Measurements from ENCODE around the gene MRPS27.
A peak's percentile ranks its signal among the peaks of the same experiment; 100 is the strongest.

Gene MRPS27

DNA sequence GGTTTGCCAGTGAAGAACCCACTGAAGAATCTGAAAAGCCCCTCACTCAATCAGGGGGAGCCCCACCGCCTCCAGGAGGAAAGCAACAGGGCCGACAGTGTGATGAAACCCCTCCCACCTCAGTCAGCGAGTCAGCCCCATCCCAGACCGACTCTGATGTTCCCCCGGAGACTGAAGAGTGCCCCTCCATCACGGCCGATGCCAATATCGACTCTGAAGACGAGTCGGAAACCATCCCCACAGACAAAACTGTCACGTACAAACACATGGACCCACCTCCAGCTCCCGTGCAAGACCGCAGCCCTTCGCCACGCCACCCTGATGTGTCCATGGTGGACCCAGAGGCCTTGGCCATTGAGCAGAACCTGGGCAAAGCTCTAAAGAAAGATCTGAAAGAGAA lies 120.4 kb downstream of the MRPS27 start:
- Histone ChIP-seq H3K14ac (ENCODE audit: low read length) (no peak overlapping the region), H2AFZ (ENCODE audit: low read length) (no peak overlapping the region), H3K36me3 (replicated peaks in 1 of 2; ENCODE audit: control insufficient read depth in 2 of 2, insufficient read depth in 2 of 2, low read length in 2 of 2) (peaks cover 72 to 100% of the 10 kb centered on the region in 2 donors), H3K79me1 (ENCODE audit: low read depth, low read length) (peaks cover 2% of the 10 kb centered on the region), H2AK5ac (ENCODE audit: low read depth, low read length) (no peak overlapping the region), H3K9ac (ENCODE audit: low read depth, low read length, poor library complexity) (no peak overlapping the region), H3K4me2 (ENCODE audit: insufficient read depth, low read length, poor library complexity, severe bottlenecking) (no peak overlapping the region), H3K4me1 (ENCODE audit: control insufficient read depth in 2 of 2, insufficient read depth in 1 of 2, low read depth in 1 of 2, low read length in 2 of 2) (no peaks in the 10 kb centered on the region), H3K4me3 (ENCODE audit: low read length in 2 of 2) (no peak overlapping the region), H3K18ac (ENCODE audit: low read length) (no peak overlapping the region), H4K91ac (ENCODE audit: low read depth, low read length, poor library complexity) (no peak overlapping the region), H2BK120ac (ENCODE audit: low read depth, low read length) (no peak overlapping the region), H2BK5ac (ENCODE audit: low read length) (no peak overlapping the region), H2BK12ac (ENCODE audit: low read length) (no peak overlapping the region), H3K9me3 (replicated peaks in 1 of 2; ENCODE audit: control insufficient read depth in 2 of 2, insufficient read depth in 1 of 2, low read depth in 1 of 2, low read length in 2 of 2) (peaks cover 11 to 37% of the 10 kb centered on the region in 2 donors), H3K27me3 (ENCODE audit: control insufficient read depth in 3 of 3, insufficient read depth in 3 of 3, low read depth in 1 of 3, low read length in 3 of 3) (no peaks in the 10 kb centered on the region), H3K4ac (ENCODE audit: low read length) (no peak overlapping the region), H3K23ac (ENCODE audit: low read depth, low read length, poor library complexity) (peak overlapping the region; percentile 1), H3K27ac (replicated peaks; ENCODE audit: low read length) (no peak overlapping the region), H2BK15ac (ENCODE audit: low read length) (no peak overlapping the region), H4K8ac (ENCODE audit: low read depth, low read length) (no peak overlapping the region)
- DNase-seq (ENCODE audit: low spot score), result no peak
- WGBS, 2 donors (ENCODE audit: extremely low coverage in 2 of 2, insufficient read length in 2 of 2, insufficient replicate concordance in 1 of 2), result no CpG with 5 or more reads among the region's 15 CpGs

GRCh38 chr5:72197393-72197792 lies 122.6 kb downstream of the MRPS27 start:
- Histone ChIP-seq H2BK15ac (ENCODE audit: low read length) (no peak overlapping the region), H3K4me1 (ENCODE audit: control insufficient read depth in 2 of 2, insufficient read depth in 1 of 2, low read depth in 1 of 2, low read length in 2 of 2) (no peaks in the 10 kb centered on the region), H3K9ac (ENCODE audit: low read depth, low read length, poor library complexity) (no peak overlapping the region), H2AFZ (ENCODE audit: low read length) (no peak overlapping the region), H4K8ac (ENCODE audit: low read depth, low read length) (no peak overlapping the region), H2BK5ac (ENCODE audit: low read length) (no peak overlapping the region), H2BK12ac (ENCODE audit: low read length) (no peak overlapping the region), H2BK120ac (ENCODE audit: low read depth, low read length) (no peak overlapping the region), H2AK5ac (ENCODE audit: low read depth, low read length) (no peak overlapping the region), H3K27me3 (ENCODE audit: control insufficient read depth in 3 of 3, insufficient read depth in 3 of 3, low read depth in 1 of 3, low read length in 3 of 3) (no peaks in the 10 kb centered on the region), H3K14ac (ENCODE audit: low read length) (no peak overlapping the region), H3K23ac (ENCODE audit: low read depth, low read length, poor library complexity) (no peak overlapping the region), H3K18ac (ENCODE audit: low read length) (no peak overlapping the region), H3K4me3 (ENCODE audit: low read length in 2 of 2) (no peak overlapping the region), H3K4ac (ENCODE audit: low read length) (no peak overlapping the region), H3K9me3 (replicated peaks in 1 of 2; ENCODE audit: control insufficient read depth in 2 of 2, insufficient read depth in 1 of 2, low read depth in 1 of 2, low read length in 2 of 2) (peaks cover 11 to 47% of the 10 kb centered on the region in 2 donors), H3K79me1 (ENCODE audit: low read depth, low read length) (peaks cover 2% of the 10 kb centered on the region), H3K36me3 (replicated peaks in 1 of 2; ENCODE audit: control insufficient read depth in 2 of 2, insufficient read depth in 2 of 2, low read length in 2 of 2) (peaks cover 74 to 100% of the 10 kb centered on the region in 2 donors), H4K91ac (ENCODE audit: low read depth, low read length, poor library complexity) (no peak overlapping the region), H3K4me2 (ENCODE audit: insufficient read depth, low read length, poor library complexity, severe bottlenecking) (no peak overlapping the region), H3K27ac (replicated peaks; ENCODE audit: low read length) (no peak overlapping the region)
- WGBS, 2 donors (ENCODE audit: extremely low coverage in 2 of 2, insufficient read length in 2 of 2, insufficient replicate concordance in 1 of 2), result no CpG with 5 or more reads among the region's 5 CpGs
- no peak for DNase-seq (ENCODE audit: low spot score)

DNA sequence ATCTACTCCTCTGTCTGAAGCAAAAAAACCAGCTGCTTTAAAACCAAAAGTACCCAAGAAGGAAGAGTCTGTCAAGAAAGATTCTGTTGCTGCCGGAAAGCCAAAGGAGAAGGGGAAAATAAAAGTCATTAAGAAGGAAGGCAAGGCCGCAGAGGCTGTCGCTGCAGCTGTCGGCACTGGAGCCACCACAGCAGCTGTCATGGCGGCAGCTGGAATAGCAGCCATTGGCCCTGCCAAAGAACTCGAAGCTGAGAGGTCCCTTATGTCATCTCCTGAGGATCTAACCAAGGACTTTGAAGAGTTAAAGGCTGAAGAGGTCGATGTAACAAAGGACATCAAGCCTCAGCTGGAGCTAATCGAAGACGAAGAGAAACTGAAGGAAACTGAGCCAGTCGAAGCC lies 124.5 kb downstream of the MRPS27 start:
- no peak overlapping the region for H3K4me3 ChIP-seq (ENCODE audit: low read length in 2 of 2)
- H2AFZ ChIP-seq (ENCODE audit: low read length), result no peak overlapping the region
- peaks cover 69 to 100% of the 10 kb centered on the region in 2 donors for H3K36me3 ChIP-seq (replicated peaks in 1 of 2; ENCODE audit: control insufficient read depth in 2 of 2, insufficient read depth in 2 of 2, low read length in 2 of 2)
- no peak overlapping the region for H2BK15ac ChIP-seq (ENCODE audit: low read length)
- no CpG with 5 or more reads among the region's 10 CpGs for WGBS, 2 donors (ENCODE audit: extremely low coverage in 2 of 2, insufficient read length in 2 of 2, insufficient replicate concordance in 1 of 2)
- H3K9me3 ChIP-seq (replicated peaks in 1 of 2; ENCODE audit: control insufficient read depth in 2 of 2, insufficient read depth in 1 of 2, low read depth in 1 of 2, low read length in 2 of 2), result peaks cover 11 to 47% of the 10 kb centered on the region in 2 donors
- no peak overlapping the region for H4K8ac ChIP-seq (ENCODE audit: low read depth, low read length)
- H2AK5ac ChIP-seq (ENCODE audit: low read depth, low read length), result no peak overlapping the region
- no peak overlapping the region for H2BK120ac ChIP-seq (ENCODE audit: low read depth, low read length)
- no peak overlapping the region for H3K9ac ChIP-seq (ENCODE audit: low read depth, low read length, poor library complexity)
- H3K4me2 ChIP-seq (ENCODE audit: insufficient read depth, low read length, poor library complexity, severe bottlenecking), result no peak overlapping the region
- H4K91ac ChIP-seq (ENCODE audit: low read depth, low read length, poor library complexity), result no peak overlapping the region
- no peak overlapping the region for H3K4ac ChIP-seq (ENCODE audit: low read length)
- H3K18ac ChIP-seq (ENCODE audit: low read length), result no peak overlapping the region
- H2BK12ac ChIP-seq (ENCODE audit: low read length), result no peak overlapping the region
- no peak overlapping the region for H3K27ac ChIP-seq (replicated peaks; ENCODE audit: low read length)
- no peak overlapping the region for H3K23ac ChIP-seq (ENCODE audit: low read depth, low read length, poor library complexity)
- peaks cover 2% of the 10 kb centered on the region for H3K79me1 ChIP-seq (ENCODE audit: low read depth, low read length)
- no peak overlapping the region for H3K14ac ChIP-seq (ENCODE audit: low read length)
- no peak overlapping the region for H2BK5ac ChIP-seq (ENCODE audit: low read length)
- DNase-seq (ENCODE audit: low spot score), result no peak
- H3K27me3 ChIP-seq (ENCODE audit: control insufficient read depth in 3 of 3, insufficient read depth in 3 of 3, low read depth in 1 of 3, low read length in 3 of 3), result no peaks in the 10 kb centered on the region
- H3K4me1 ChIP-seq (ENCODE audit: control insufficient read depth in 2 of 2, insufficient read depth in 1 of 2, low read depth in 1 of 2, low read length in 2 of 2), result no peaks in the 10 kb centered on the region

DNA sequence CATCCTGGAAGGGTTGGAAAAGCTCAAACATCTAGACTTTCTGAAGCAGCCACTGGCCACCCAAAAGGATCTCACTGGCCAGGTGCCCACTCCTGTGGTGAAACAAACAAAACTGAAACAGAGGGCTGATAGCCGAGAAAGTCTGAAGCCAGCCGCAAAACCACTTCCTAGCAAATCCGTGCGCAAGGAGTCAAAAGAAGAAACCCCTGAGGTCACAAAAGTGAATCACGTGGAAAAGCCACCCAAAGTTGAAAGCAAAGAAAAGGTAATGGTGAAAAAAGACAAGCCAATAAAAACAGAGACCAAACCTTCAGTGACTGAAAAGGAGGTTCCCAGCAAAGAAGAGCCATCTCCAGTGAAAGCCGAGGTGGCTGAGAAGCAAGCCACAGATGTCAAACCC lies 125.2 kb downstream of the MRPS27 start:
- H3K23ac ChIP-seq (ENCODE audit: low read depth, low read length, poor library complexity), result no peak overlapping the region
- H3K27me3 ChIP-seq (ENCODE audit: control insufficient read depth in 3 of 3, insufficient read depth in 3 of 3, low read depth in 1 of 3, low read length in 3 of 3), result no peaks in the 10 kb centered on the region
- H2BK5ac ChIP-seq (ENCODE audit: low read length), result no peak overlapping the region
- H2BK120ac ChIP-seq (ENCODE audit: low read depth, low read length), result no peak overlapping the region
- no peak overlapping the region for H3K4ac ChIP-seq (ENCODE audit: low read length)
- peaks cover 2% of the 10 kb centered on the region for H3K79me1 ChIP-seq (ENCODE audit: low read depth, low read length)
- no peak overlapping the region for H3K27ac ChIP-seq (replicated peaks; ENCODE audit: low read length)
- no peaks in the 10 kb centered on the region for H3K4me1 ChIP-seq (ENCODE audit: control insufficient read depth in 2 of 2, insufficient read depth in 1 of 2, low read depth in 1 of 2, low read length in 2 of 2)
- H3K9ac ChIP-seq (ENCODE audit: low read depth, low read length, poor library complexity), result no peak overlapping the region
- H3K18ac ChIP-seq (ENCODE audit: low read length), result no peak overlapping the region
- H2AFZ ChIP-seq (ENCODE audit: low read length), result no peak overlapping the region
- H2BK12ac ChIP-seq (ENCODE audit: low read length), result no peak overlapping the region
- no peak overlapping the region for H2AK5ac ChIP-seq (ENCODE audit: low read depth, low read length)
- no peak overlapping the region for H3K14ac ChIP-seq (ENCODE audit: low read length)
- no peak overlapping the region for H3K4me3 ChIP-seq (ENCODE audit: low read length in 2 of 2)
- no peak overlapping the region for H2BK15ac ChIP-seq (ENCODE audit: low read length)
- H4K8ac ChIP-seq (ENCODE audit: low read depth, low read length), result no peak overlapping the region
- no peak for DNase-seq (ENCODE audit: low spot score)
- no peak overlapping the region for H3K4me2 ChIP-seq (ENCODE audit: insufficient read depth, low read length, poor library complexity, severe bottlenecking)
- peaks cover 11 to 47% of the 10 kb centered on the region in 2 donors for H3K9me3 ChIP-seq (replicated peaks in 1 of 2; ENCODE audit: control insufficient read depth in 2 of 2, insufficient read depth in 1 of 2, low read depth in 1 of 2, low read length in 2 of 2)
- no peak overlapping the region for H4K91ac ChIP-seq (ENCODE audit: low read depth, low read length, poor library complexity)
- WGBS, 2 donors (ENCODE audit: extremely low coverage in 2 of 2, insufficient read length in 2 of 2, insufficient replicate concordance in 1 of 2), result no CpG with 5 or more reads among the region's 6 CpGs
- H3K36me3 ChIP-seq (replicated peaks in 1 of 2; ENCODE audit: control insufficient read depth in 2 of 2, insufficient read depth in 2 of 2, low read length in 2 of 2), result peaks cover 64 to 100% of the 10 kb centered on the region in 2 donors
